Activated B cell treated with CpG ODN at 0.5 μM for 24 hours (primary cell): ENCODE data around the gene SH3TC1. TPM values are rescaled to one million over a fixed set of nuclear protein-coding genes. Genes with fewer than 3 reads are reported as not detected.

Experiments
- ATAC-seq: fragments of 200-7000 bp; cut with Tn5 transposase; one replicate; pipeline ENCODE4 v1.10.0; 2021; ENCODE audit warnings: low read depth, mild to moderate bottlenecking, moderate library complexity
- CTCF ChIA-PET: fragments of 350-600 bp; sonication (Branson Sonifier 250); formaldehyde crosslinking; loops from one replicate; lab custom pipeline; 2021; ENCODE audit warnings: antibody characterized with exemption; lab: Charles Lee
- POLR2A ChIA-PET: fragments of 350-600 bp; sonication (Branson Sonifier 250); formaldehyde crosslinking; loops from one replicate; lab custom pipeline; 2021; ENCODE audit warnings: antibody characterized with exemption; lab: Charles Lee
- DNase-seq: peaks from one replicate; pipeline ENCODE4 v3.0.0; 2022
- H3K27ac Mint-ChIP-seq: one replicate; pipeline ENCODE4 v1.8.0; 2020; ENCODE audit warnings: mixed read lengths
- H3K27me3 Mint-ChIP-seq: one replicate; pipeline ENCODE4 v1.8.0; 2021; ENCODE audit warnings: mixed read lengths
- H3K36me3 Mint-ChIP-seq: one replicate; pipeline ENCODE4 v1.8.0; 2021; ENCODE audit warnings: low read depth, mixed read lengths
- H3K4me1 Mint-ChIP-seq: one replicate; pipeline ENCODE4 v1.8.0; 2021; ENCODE audit warnings: mixed read lengths
- H3K4me3 Mint-ChIP-seq: one replicate; pipeline ENCODE4 v1.8.0; 2020; ENCODE audit warnings: mild to moderate bottlenecking, mixed read lengths
- H3K9me3 Mint-ChIP-seq: one replicate; pipeline ENCODE4 v1.8.0; 2020; ENCODE audit warnings: mixed read lengths
- CTCF ChIP-seq: fragments of 200-600 bp; IDR thresholded peaks from one replicate; pipeline ENCODE4 v1.8.0; 2022; ENCODE audit warnings: antibody characterized with exemption, mild to moderate bottlenecking
- intact Hi-C: fragments of 100-400 bp; cut with micrococcal nuclease; formaldehyde crosslinking; loops from one replicate; pipeline ENCODE4 v1.15.1; 2024
- total RNA-seq: library from RNA; stranded (reverse); gene quantifications from 2 replicates; pipeline ENCODE4 v1.2.3, GENCODE V29; 2022

SH3TC1 gene
- total RNA-seq, 1 donor from 2014 or later, result 135 TPM

- Mint-ChIP-seq H3K27ac (peak overlapping the region; percentile 75), H3K4me3 (no peak overlapping the region), H3K27me3 (no peaks in the 10 kb centered on the region), H3K4me1 (peaks cover 65% of the 10 kb centered on the region), H3K36me3 (peaks cover 3% of the 10 kb centered on the region), H3K9me3 (peaks cover 4% of the 10 kb centered on the region)
- ChIA-PET CTCF (interaction anchor here (0.8 to 1.8 kb wide), 3 partner anchors 9 to 29 kb away, joined by 5 to 10 read pairs (median 7); no protein-coding TSS in a partner anchor), POLR2A (interaction anchor here (0.8 to 3.8 kb wide), 8 partner anchors 9 to 74 kb away, joined by 4 to 87 read pairs (median 14); partner anchors contain the start of gene SH3TC1)
- no peak for TF ChIP-seq CTCF
- intact Hi-C loops, result no loop called here
- no peak for ATAC-seq
- no peak for DNase-seq
These were observed 35.5 kb upstream of the SH3TC1 start for GRCh38 chr4:8163436-8164193.

- ATAC-seq (no peak), DNase-seq (no peak)
- Mint-ChIP-seq H3K36me3 (no peaks in the 10 kb centered on the region), H3K9me3 (peaks cover 4% of the 10 kb centered on the region), H3K27me3 (no peaks in the 10 kb centered on the region), H3K4me3 (no peak overlapping the region), H3K4me1 (peaks cover 61% of the 10 kb centered on the region), H3K27ac (no peak overlapping the region)
- intact Hi-C loops, result no loop called here
- ChIA-PET POLR2A (interaction anchor here (1.9 to 3.8 kb wide), 2 partner anchors 35 to 37 kb away, joined by 33 to 87 read pairs; partner anchors contain the start of gene SH3TC1), CTCF (no interaction called here)
- no peak for TF ChIP-seq CTCF
These were observed 34.9 kb upstream of the SH3TC1 start for GRCh38 chr4:8164194-8164565.

- H3K4me3 Mint-ChIP-seq, result no peak overlapping the region
- H3K4me1 Mint-ChIP-seq, result peaks cover 57% of the 10 kb centered on the region
- H3K27me3 Mint-ChIP-seq, result no peaks in the 10 kb centered on the region
- no peak for DNase-seq
- intact Hi-C loops, result no loop called here
- peaks cover 4% of the 10 kb centered on the region for H3K9me3 Mint-ChIP-seq
- no peak for ATAC-seq
- ChIA-PET POLR2A (interaction anchor here (3.8 kb wide), 1 partner anchor 35 kb away, joined by 87 read pairs; the partner anchor contains the start of gene SH3TC1), CTCF (interaction anchor here (1.4 kb wide), 1 partner anchor 12 kb away, joined by 5 read pairs; no protein-coding TSS in a partner anchor)
- H3K27ac Mint-ChIP-seq, result peak overlapping the region; percentile 62
- H3K36me3 Mint-ChIP-seq, result no peaks in the 10 kb centered on the region
- no peak for TF ChIP-seq CTCF
These were observed 34.4 kb upstream of the SH3TC1 start for GRCh38 chr4:8164687-8165086.

GRCh38 chr4:8165374-8165896 is 33.7 kb upstream of the SH3TC1 start:
- DNase-seq, result no peak
- peaks cover 4% of the 10 kb centered on the region for H3K9me3 Mint-ChIP-seq
- no peaks in the 10 kb centered on the region for H3K27me3 Mint-ChIP-seq
- H3K27ac Mint-ChIP-seq, result peak overlapping the region; percentile 62
- H3K36me3 Mint-ChIP-seq, result no peaks in the 10 kb centered on the region
- H3K4me1 Mint-ChIP-seq, result peaks cover 50% of the 10 kb centered on the region
- POLR2A ChIA-PET, result interaction anchor here (3.8 kb wide), 1 partner anchor 34 kb away, joined by 87 read pairs; the partner anchor contains the start of gene SH3TC1
- TF ChIP-seq CTCF, result no peak
- CTCF ChIA-PET, result interaction anchor here (1.4 kb wide), 1 partner anchor 11 kb away, joined by 5 read pairs; no protein-coding TSS in a partner anchor
- ATAC-seq, result no peak
- intact Hi-C loops, result no loop called here
- H3K4me3 Mint-ChIP-seq, result no peak overlapping the region

GRCh38 chr4:8167291-8167690 is 31.8 kb upstream of the SH3TC1 start:
- DNase-seq, result no peak
- H3K4me3 Mint-ChIP-seq, result no peak overlapping the region
- intact Hi-C loops, result no loop called here
- no peaks in the 10 kb centered on the region for H3K36me3 Mint-ChIP-seq
- no peak overlapping the region for H3K27ac Mint-ChIP-seq
- no peaks in the 10 kb centered on the region for H3K27me3 Mint-ChIP-seq
- no peak for TF ChIP-seq CTCF
- peaks cover 46% of the 10 kb centered on the region for H3K4me1 Mint-ChIP-seq
- ATAC-seq, result no peak
- ChIA-PET CTCF (interaction anchor here (2.2 kb wide), 1 partner anchor 9 kb away, joined by 6 read pairs; no protein-coding TSS in a partner anchor), POLR2A (no interaction called here)
- H3K9me3 Mint-ChIP-seq, result peaks cover 4% of the 10 kb centered on the region
